GM21619 (cell line): ENCODE measurements around the gene DMKN.
"Not testable (repeated sequence)": the region's sequence is repeated elsewhere in the genome, so short reads cannot be mapped to it uniquely, and the experiment has no call there.

Experiments
- ATAC-seq: cut with Tn5 transposase; IDR thresholded peaks from one replicate; pipeline ENCODE4 v1.9.1; 2021; ENCODE audit not compliant: unreplicated experiment

DMKN gene

DNA sequence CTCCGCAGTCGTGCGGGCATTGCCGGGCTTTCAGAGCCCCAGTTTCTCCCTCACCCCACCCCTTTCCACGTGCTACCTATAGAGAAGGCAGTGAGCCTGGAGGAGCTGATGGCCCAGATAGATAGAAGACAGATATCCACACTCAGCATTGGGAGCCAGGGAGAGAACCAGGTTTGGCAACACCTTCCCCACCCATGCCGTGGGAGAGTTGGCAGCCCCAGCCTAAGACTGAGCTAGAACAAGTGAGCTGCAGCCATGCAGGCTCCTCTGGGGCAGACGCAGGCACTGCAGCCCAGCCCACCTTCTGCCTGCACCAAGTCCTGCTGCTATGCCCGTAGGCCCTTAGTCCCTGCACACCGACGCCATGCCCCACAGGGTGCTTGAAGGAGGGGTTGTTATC is 12.8 kb downstream of the DMKN start:
- no peak for ATAC-seq

DNA sequence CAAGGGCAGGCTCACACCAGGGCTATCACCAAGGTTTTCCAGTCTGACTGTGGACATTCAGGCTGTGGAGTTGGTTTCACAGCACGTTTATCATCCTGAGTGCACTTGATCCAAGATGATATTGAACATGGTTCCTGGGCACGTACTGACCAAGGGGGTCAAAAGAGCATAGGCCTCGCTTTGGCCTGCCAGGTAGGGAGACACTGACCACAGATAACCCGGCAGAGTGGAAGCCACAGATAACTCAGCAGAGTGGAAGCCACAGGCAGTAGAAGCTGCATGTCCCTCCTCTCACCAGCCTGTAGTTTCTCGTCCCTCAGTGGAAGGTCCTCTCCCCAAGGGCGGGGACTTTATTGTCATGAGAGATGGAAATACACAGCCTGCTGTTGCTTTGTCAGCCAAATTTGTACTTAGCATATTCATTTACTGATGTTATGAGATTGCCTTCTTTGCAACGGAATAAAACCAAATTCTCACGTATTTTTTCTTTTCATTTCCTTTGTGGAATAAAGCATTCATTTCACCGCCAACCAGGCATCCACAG is 14.4 kb downstream of the DMKN start:
- no peak for ATAC-seq

DNA sequence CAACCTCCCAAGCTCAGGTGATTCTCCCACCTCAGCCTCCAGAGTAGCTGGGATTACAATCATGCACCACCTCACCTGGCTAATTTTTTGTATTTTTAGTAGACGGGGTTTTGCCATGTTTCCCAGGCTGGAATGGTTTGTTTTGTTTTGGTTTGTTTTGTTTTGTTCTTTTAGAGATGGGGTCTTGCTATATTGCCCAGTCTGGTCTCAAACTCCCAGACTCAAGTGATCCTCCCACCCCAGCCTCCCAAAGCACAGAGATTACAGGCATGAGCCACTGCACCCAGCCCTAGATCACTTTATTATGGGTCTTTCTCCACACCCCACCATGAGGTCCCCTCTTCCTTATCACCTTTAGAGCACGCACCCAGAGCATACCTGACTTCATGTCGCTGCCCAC is 15.2 kb downstream of the DMKN start:
- ATAC-seq, result no peak

DNA sequence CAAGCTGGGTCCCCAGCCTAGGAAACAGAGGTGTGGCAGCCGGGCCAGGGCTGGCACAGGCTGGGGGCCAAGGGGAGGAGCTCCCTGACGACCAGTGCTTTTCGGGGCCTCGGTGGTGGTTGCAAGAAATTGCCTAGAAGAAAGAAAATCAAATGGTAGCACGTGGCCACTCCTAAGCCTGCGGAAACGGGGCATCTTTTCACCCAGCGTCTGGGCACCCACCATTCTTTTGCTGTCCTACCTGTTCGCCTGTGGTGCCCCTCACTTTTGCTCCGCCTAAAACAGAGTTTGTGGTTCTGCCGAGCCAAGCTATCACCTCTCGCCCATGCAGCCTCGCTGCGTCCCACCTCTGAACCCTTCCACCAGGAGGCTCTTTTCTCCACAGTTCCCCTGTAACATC is 16.0 kb downstream of the DMKN start:
- no peak for ATAC-seq

DNA sequence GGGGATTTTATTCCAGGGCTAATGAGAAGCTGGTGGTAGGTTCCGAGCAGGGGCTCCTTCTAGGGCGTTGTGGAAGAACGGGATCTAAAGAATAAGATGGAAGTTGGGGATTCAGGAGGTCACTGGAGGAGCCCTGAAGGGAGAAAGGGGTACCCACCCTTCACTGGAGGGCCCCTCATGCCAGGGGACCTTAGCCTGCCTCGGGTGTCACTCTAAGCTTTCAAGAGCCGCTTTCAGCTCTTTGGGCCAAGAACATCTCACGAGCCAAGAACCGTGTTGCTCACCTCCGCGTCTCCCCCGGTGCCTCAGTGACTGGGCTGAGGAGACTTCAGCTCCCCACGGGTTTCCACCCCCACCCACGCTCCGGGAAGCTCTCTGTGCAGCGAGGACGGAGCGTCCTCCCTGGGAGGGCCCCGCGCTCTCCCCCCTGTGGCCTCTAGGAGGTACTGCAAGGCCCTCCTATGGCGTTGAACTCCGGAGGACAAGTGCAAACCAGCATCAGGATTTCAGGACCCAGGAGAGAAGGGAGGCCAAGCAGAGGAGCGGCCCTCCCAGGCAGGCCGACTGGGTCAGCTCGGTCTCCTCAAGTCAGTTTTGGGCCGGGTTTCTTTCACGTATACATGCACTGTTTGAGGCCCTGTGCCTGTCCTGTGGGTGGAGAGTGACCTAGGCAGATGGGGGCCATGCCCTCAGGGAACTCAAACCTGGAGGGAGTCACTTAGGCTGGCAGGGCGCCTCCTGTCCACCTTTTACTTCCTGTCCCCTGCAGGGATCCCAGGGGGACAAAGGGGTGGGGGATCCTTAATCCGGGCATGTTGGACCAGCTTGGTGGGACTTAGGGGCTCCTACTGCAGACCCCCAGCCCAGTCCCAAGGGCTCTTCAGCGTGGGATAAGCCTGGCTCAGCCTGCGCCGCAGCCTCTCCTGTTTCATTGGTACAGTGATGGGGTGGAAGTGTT is 18.1 kb downstream of the DMKN start:
- ATAC-seq, result no peak

DNA sequence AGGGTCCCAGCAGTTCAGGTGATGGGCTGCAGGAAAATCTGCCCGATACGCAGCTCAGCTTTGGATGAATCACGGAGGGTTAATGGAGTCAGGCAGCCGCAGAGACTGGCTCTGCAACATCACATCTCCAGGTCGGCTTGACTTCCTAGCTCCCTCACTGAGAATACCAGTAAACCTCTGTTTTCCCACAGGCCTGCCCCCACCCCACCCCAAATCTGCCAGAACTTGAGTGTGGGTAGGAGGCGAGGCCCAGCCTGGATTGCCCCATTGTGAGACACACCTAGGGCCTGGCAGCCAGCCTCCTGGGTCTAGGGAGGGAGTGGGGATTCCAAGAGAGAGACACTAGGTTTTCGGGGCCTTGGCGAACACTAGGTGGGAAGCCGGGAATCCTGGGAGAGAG is 19.5 kb downstream of the DMKN start:
- ATAC-seq, result no peak

DNA sequence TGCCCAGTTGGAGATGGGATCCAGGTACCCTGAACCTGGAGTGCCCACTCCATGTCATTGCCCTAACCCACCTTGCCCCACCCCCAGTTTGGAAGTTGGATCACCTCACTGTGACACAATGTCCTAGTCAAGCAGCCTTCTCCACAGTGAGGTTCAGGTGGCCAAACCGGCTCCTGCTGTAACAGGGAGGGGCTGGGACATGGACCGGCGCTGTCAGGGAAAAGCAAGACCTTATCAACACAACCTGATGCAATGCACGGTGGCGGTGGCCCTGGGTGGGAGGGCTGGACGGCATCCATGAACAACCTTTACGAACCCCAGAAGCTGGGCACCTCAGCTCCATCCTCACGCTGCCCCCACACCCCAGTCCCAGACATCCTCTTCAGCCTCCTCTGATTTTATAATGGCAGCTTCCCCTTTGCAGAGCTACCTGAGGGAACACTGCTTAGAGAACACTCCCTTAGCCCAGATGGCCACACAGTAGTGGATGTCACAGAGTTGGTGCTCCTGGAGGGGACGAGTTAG is 21.6 kb downstream of the DMKN start:
- no peak for ATAC-seq

DNA sequence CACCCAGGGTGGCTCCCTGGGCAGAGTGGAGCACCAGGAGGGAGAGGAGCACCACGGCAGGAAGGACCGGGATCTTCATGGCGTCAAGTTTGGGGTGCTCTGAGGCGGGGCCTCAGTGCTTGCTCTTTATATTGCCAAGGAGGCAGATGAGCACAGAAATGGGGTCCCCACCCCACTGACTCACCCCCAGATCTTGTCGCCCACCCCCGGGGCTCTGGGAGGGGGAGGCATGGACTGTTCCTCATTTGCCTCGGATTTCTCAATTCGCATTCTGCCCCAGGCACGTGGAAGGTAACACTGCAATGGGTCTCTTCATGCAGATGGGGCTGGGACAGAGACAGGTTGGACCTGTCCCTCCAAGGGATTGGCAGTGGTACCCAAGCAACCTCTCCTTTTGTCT is 23.1 kb downstream of the DMKN start, which contains the start of gene KRTDAP:
Gene KRTDAP (minus strand): TSS at position 101 of the 400 bp plus-strand sequence. CDS start 22 bp downstream, at position 79.
- no peak for ATAC-seq

DNA sequence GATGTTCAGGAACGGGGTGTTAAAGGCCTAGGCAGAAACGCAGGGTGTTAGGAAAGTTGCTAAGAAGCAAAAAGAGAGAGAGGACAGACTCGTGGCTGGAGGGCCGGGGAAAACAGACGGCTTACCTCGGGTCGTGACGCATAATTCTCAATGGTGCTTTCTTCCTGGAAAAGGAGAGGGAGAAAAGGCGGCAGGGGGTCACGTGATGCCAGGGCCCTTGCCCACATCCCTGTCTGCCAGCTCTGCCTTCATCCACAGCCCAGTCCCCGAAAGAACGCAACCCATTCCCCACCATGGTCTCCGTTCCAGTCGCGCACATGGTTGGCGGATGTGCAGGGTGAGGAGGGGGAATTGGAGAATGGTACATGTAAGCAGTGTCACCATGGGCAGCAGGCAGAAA is 24.8 kb downstream of the DMKN start:
- ATAC-seq, result no peak

DNA sequence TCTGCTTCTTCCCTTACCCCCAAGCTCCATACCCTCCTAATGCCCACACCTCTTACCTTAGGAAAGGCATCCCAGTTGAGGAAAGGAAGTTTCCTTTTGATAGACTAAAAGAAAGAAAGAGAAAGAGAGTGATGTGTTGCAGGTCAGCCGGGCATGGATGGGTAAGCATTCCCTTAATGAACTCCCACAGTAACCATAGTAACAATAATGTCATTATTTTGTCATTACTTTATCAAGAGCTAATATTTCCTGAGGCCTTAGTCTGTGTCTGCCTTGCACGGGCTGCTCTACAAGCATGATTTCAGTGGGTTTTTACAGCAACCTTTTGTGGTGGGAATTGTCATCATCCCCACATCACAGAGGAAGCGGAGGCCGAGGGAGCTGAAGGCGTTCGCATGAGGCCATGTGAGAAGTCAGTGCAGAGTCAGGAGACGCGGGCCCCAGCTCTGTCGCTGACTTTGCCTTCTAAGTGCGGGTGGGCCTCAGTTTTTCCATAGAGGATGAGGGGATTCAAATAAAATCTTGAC is 25.7 kb downstream of the DMKN start:
- no peak for ATAC-seq

DNA sequence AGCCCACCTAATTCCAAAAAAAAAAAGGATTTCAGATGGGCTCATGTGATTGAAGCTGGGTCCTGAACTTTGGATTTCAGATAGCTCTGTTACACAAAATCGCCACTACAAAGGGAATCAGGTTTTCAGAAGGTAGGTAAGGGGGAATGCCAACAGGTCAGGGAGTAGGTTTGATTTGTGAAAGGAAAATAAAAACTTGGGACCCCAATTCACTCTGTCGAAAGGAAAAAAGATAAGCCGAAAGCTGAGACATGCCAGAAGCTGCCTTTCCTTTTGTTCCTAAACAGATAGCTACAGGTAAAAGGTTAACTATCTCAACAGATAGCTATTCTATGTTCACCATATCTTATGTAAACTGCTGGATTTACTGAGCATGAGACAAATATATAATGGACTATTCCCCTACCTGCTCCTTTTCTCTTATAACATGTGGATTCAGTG is 27.2 kb downstream of the DMKN start:
- ATAC-seq, result no peak

DNA sequence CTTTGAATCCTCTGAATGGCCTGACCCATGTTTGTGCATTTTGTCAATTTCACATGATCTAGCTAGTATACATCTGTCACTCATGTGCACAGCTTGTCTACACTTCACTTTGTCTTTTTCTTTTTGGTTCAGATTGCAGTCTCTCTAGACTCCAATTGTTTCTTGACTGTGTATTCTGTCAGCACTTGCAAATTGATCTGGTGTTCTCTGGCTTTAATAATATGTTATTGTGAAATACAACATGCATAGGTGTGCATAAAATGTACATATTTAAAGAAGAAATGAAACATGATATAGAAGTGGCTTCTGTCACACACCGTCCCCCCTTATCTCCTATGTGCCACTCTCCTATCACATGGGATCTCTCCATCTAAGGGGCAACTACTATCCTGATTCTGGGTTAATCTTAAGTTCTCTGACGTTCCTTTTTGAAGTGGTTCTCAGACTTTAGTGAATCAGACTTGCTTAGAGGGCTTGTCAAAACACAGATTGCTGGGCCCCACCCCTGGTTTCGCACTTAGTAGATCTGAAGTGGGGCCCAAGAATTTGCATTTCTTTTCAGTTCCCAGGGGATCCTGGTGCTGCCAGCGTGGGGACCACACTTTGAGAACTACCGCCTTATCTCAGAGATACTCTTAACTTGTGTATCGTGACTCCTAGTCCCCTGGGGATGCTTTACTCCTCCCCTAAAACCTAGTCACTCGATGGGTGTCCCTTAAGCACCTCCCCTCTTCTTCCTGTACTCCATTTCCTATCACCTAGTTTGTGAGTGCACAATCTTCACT is 29.0 kb downstream of the DMKN start:
- ATAC-seq, result peak; percentile 89

DNA sequence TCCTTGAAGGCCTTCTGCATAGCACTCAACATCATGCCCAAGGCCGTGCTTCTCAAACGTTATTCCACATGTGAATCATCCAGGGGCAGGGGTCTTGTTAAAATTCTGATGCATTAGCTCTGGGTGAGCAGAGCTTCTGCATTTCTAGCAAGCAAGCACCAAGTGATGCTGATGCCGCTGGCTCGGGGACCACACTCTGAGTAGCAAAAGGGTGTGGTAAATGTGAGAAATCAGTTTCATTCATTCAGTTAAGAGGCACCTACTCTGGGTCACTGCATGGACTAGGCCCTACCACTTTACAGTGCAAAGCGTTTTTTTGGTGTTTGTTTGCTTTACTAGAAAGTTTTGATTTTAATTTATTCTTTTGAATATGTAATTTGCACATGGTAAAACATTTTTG is 30.4 kb downstream of the DMKN start:
- no peak for ATAC-seq

DNA sequence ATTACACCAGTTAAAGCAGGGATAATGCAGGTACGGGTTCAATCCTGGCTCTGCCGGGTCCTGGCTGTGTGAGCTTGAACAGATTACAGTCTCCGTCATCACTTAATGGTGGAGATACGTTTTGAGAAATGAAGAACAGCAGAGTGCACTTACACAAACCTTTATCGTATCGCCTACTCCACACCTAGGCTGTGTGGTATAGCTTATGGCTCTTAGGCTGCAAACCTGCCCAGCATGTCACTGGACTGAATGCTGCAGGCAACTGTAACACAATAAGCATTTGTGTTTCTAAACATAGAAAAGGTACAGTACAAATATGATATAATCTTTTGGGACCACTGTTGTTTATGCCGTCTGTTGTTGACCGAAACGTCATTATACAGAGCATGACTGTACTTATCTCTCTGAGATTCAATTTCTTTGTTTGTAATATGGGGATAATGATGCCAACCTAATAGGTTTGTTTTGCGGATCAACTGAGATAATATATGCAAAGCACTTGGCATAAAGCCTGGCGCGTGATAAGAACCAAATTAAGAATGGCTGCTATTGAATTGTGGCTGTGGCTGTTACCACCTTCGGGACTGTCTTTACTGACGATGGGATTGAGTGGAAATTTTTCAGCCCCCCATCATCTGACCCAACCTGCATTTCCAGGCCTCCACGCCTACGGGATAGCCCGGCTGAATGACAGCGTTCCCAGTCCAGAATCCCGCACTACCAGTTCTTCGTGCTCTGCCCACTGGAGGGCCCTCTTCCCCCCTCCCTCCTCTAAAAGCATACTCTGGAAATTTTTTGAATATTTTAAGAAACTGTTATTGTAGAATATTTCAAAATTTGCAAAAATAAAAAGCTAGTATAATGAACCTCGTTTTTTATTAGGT is 34.4 kb downstream of the DMKN start:
- no peak for ATAC-seq

DNA sequence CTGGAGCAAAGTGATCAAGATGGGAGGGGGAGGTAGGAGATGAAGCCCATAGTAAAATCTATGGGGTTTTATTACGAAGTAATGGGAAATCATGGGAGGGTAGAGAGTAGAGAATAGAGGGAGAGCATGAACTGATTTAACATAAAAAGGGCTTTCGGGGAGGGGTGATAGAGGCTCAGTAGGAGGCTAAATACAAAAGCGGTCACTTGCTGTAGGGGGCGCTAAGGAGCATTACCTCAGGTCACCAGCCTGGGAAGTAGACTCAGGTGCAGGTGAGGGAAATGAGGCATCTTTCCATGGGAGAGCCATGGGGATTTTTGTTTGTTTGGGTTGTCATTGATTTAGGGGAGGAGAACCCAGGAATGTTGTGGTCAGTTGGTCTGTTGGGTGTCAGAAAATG is 37.3 kb downstream of the DMKN start:
- no peak for ATAC-seq

DNA sequence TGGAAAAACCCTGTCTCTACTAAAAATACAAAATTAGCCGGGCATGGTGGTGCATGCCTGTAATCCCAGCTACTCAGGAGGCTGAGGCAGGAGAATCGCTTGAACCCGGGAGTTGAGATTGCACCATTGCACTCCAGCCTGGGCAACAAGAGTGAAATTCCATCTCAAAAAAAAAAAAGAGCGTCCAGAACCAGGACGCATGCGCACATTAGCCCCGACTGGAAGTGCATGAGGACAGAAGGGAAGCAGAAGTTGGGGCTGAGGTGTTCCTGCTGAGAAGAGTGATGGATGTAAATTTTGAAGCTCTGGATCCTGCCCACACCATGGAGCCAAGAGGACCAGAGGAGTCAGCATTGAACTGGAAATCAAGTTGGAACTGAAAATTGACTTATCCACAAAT is 38.9 kb downstream of the DMKN start:
- not testable (repeated sequence) for ATAC-seq

DNA sequence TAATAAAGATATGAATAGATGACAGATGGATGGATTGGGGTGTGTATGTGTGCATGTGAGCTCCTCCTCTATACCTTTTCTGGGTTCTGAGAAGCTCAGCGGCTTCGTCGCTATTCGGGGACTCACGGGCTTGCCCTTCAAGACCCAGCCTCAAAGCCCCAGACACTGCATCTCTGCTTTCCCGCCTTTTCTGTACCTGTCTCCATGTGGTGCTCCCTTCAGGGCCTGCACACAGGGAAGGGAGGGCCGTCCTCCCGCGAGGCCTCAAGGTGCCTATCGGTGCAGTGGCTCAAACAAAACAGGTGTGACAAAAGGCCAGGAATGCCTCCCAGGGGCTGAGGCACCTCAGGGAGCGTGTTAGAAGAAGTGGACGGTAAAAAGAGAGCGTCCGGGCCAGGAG is 39.3 kb downstream of the DMKN start:
- no peak for ATAC-seq

DNA sequence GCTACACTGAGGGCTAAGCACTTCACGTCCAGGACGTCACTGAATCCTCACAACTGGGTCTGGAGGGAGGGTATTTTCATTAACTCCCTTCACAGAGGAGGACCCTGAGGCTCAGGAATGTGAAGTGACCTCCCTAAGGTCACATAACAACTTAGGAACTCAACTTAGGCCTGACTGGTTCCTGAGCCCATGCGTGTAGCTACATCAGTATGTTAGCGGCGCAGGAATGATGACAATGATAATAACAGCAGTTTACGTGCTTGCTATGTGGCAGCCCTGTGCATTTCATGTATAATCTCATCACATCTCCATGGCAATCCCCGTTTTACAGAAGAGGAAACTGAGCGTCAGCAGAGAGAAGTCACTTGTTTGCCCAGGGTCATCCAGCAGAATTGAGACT is 41.5 kb downstream of the DMKN start:
- ATAC-seq, result no peak

DNA sequence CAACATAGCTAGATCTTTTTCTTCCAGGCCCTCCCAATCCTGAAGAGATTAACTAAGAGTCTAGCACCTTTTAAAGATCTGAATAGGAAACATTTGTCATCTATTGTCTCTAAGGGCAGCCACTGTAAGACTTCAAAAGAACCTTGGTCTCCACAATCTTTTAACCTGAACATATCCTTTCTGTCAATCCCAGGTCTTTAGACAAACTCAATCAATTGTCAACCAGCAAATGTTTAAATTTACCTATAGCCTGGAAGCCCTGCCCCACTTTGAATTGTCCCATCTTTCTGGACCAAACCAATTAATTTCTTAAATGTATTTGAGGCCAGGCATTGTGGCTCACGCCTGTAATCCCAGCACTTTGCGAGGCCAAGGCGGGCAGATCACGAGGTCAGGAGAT is 42.4 kb downstream of the DMKN start:
- not testable (repeated sequence) for ATAC-seq

DNA sequence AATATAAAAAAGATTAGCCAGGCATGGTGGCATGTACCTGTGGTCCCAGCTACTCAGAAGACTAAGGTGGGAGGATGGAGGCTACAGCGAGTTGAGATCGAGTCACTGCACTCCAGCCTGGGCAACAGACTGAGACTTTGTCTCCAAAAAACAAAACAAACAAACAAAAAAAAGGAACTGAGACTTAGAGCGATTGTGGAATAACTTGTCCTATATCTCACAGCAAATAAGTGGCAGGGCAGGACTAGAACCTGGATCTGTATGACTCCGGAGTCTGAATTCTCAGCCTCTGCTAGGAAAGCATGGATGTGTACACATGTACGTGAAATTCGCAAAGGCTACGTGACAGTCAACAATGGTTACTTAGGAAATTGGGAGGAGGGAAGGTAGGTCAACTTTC is 43.3 kb downstream of the DMKN start:
- ATAC-seq, result no peak
